ENCODE data around the gene ACSS3. TPM values are rescaled to one million over a fixed set of nuclear protein-coding genes. Genes with fewer than 3 reads are reported as not detected.

Gene ACSS3
- polyA plus RNA-seq, 3 donors: 20.1 to 21.3 (median 21.2) TPM

GRCh38 chr12:81288651-81289050 is 210.8 kb downstream of the ACSS3 start:
- no peak for DNase-seq (ENCODE audit: low read depth in 3 of 3, low spot score in 2 of 3)

DNA sequence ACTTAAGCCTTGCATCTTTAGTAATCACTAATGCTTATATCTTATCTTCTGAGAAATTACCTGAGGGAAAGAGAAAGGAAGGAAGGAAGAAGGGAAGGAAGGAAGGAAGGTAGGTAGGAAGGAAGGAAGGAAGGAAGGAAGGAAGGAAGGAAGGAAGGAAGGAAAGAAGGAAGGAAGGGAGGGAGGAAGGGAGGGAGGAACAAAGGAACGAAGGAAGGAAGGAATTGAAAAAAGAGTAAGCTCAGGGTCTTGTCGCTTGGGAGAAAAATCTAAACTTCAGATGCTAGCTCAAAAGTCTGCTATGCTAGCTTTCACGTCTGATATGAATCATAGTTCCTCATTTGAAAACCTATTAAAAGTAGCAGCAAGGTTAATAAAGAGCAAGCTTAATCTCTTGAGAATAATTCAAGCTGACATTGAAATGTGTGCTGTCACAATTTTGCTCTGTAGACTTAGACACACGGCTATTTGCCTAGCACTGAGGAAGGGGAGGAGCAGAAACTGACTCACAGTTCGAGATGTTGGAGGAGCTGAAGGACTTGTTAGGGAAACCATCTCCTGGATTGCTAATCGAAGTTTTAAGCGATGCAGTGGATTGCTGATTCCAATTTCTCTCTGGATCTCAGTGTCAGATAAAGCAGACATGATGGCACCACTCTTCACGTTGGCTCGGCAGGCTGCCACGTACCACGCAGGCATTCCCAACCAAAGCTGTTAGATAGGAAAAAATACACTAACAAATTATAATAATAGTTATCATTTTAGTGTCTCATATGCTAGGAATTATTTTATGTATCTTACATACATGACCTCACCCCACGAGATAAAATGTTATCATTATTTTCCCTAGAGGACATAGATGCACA is 216.7 kb downstream of the ACSS3 start:
- no peak for DNase-seq (ENCODE audit: low read depth in 3 of 3, low spot score in 2 of 3)

GRCh38 chr12:81295251-81295650 is 217.4 kb downstream of the ACSS3 start:
- DNase-seq (ENCODE audit: low read depth in 3 of 3, low spot score in 2 of 3): no peak

GRCh38 chr12:81296556-81297305 is 218.9 kb downstream of the ACSS3 start:
- no peak for DNase-seq (ENCODE audit: low read depth in 3 of 3, low spot score in 2 of 3)

DNA sequence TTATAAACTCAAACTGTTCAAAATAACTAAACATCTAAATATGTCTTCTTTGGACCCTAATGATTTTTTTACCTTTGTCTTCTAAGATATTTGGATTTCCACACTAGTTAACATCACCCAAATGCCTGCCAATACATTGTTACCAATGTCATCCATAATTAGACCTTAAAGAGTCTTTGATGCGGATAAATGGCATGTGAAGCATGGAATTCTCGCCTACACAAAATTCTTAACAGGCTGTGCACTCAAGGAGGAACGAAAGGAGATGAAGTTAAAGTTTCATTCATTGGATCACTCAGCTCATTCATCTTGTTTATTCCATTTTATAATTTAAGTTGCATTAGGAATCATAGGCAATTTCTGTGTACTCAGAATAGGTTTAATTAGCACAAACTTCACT is 219.7 kb downstream of the ACSS3 start:
- DNase-seq (ENCODE audit: low read depth in 3 of 3, low spot score in 2 of 3): no peak

DNA sequence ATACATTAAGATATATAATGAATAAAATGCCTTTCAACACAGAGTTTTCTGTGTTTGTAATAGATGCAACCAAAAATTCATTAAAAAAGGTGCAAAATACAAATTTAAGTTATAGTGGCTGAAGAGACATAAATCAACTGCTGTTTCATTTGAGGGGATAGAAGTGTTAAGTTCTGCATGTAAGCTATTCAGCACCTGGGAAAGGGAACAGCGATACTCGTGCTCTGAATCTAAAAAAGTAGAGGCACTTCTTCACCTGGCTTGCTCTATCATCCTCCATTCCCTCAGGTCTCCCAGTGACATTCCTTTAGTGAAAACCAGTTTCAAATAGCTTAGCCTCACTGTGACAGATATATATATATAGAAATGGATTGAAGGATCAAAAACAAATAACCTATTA is 222.6 kb downstream of the ACSS3 start:
- DNase-seq (ENCODE audit: low read depth in 3 of 3, low spot score in 2 of 3): no peak

DNA sequence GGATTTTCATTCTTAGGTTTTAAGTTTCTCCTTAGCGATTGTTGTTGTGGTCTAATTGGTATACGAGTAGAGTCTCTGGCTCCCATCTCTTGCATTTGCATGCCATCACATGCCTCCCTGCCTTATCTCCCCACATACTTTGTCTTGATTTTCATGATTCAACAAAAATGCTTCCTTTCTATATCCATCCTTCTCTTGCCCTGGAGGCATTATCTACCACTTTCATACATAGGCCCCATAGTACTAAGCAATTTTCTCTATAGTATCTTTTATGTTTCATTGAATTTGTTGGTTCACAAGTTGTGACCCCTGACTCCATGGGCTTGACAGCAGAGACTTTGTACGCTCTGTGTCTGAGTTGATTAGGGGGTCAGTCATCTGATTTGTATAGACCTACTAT is 226.1 kb downstream of the ACSS3 start:
- no peak for DNase-seq (ENCODE audit: low read depth in 3 of 3, low spot score in 2 of 3)

Other genes with a start within 250 kb of the ACSS3 start
- 10 to 100 TPM; 19.9 to 23.8 (median 20.3) TPM for gene LIN7A, start 140.1 kb upstream of the ACSS3 start, polyA plus RNA-seq (ENCODE audit: insufficient read length in 3 of 3)